OCI-LY7 (cell line): ENCODE data around the gene ABCA4. TPM values are rescaled to one million over a fixed set of nuclear protein-coding genes. Genes with fewer than 3 reads are reported as not detected.

ENCODE experiments used
- BruUV-seq: library from RNA; stranded (reverse); fragments of 400-500 nt; replicated peaks from 2 replicates; lab custom pipeline; 2021; lab: Mats Ljungman, UMichigan
- CTCF ChIA-PET: fragments of 300-600 bp; sonication (Branson Sonifier 250); formaldehyde crosslinking; loops from one replicate; lab custom pipeline; 2022; ENCODE audit warnings: antibody characterized with exemption; ENCODE audit not compliant: unreplicated experiment; lab: Charles Lee
- POLR2A ChIA-PET: fragments of 300-600 bp; sonication (Branson Sonifier 250); formaldehyde crosslinking; loops from one replicate; lab custom pipeline; 2022; ENCODE audit warnings: antibody characterized with exemption; lab: Charles Lee
- DNase-seq: peaks from one replicate; pipeline ENCODE4 v3.0.0-alpha.2; 2015; ENCODE audit warnings: low spot score
- H2AFZ ChIP-seq: fragments of 200-600 bp; sonication (generic), shearing (Covaris generic); 2 replicates; pipeline ENCODE4 v1.6.1; 2014; ENCODE audit warnings: mild to moderate bottlenecking, antibody characterized with exemption, low read length, moderate library complexity
- H3K27ac ChIP-seq: fragments of 200-600 bp; sonication (generic); 2 replicates; pipeline ENCODE4 v1.5.1; 2014; ENCODE audit warnings: mixed run types, low read depth, mild to moderate bottlenecking, moderate library complexity, low read length, inconsistent platforms; ENCODE audit not compliant: poor library complexity, severe bottlenecking
- H3K36me3 ChIP-seq: fragments of 200-600 bp; sonication (generic); 2 replicates; pipeline ENCODE4 v1.6.1; 2014; ENCODE audit warnings: mild to moderate bottlenecking, antibody characterized with exemption, low read length, moderate library complexity, mixed read lengths; ENCODE audit not compliant: insufficient read depth
- H3K4me1 ChIP-seq: fragments of 200-600 bp; sonication (generic); 2 replicates; pipeline ENCODE4 v1.5.1; 2014; ENCODE audit warnings: mild to moderate bottlenecking, low read length; ENCODE audit not compliant: insufficient read depth, poor library complexity, severe bottlenecking
- H3K4me2 ChIP-seq: fragments of 200-600 bp; sonication (generic); 2 replicates; pipeline ENCODE4 v1.6.1; 2014; ENCODE audit warnings: mild to moderate bottlenecking, low read length
- H3K4me3 ChIP-seq: fragments of 200-600 bp; sonication (generic); 2 replicates; pipeline ENCODE4 v1.5.1; 2014; ENCODE audit warnings: mild to moderate bottlenecking, low read depth, low read length; ENCODE audit not compliant: poor library complexity, severe bottlenecking
- H3K79me2 ChIP-seq: fragments of 200-600 bp; sonication (generic); 2 replicates; pipeline ENCODE4 v1.6.1; 2016; ENCODE audit warnings: low read depth, mild to moderate bottlenecking, low read length, moderate library complexity, mixed read lengths; ENCODE audit not compliant: insufficient read depth
- H3K9me2 ChIP-seq: fragments of 200-600 bp; sonication (generic); 2 replicates; pipeline ENCODE4 v1.6.1; 2016; ENCODE audit warnings: mild to moderate bottlenecking, low read length, mixed read lengths; ENCODE audit not compliant: insufficient read depth
- H3K9me3 ChIP-seq: fragments of 200-600 bp; sonication (generic); 2 replicates; pipeline ENCODE4 v1.6.1; 2014; ENCODE audit warnings: mild to moderate bottlenecking, mixed run types, low read length, mixed read lengths
- H4K20me1 ChIP-seq: fragments of 200-600 bp; sonication (generic); 2 replicates; pipeline ENCODE4 v1.6.1; 2014; ENCODE audit warnings: mild to moderate bottlenecking, antibody characterized with exemption, low read length, moderate library complexity, mixed read lengths; ENCODE audit not compliant: insufficient read depth
- CTCF ChIP-seq: fragments of 200-600 bp; sonication (generic); conservative IDR thresholded peaks from 2 replicates; pipeline ENCODE4 v1.5.1; 2014; ENCODE audit warnings: mild to moderate bottlenecking, antibody characterized with exemption, low read length, moderate library complexity, mixed read lengths
- EZH2phosphoT487 ChIP-seq: fragments of 200-600 bp; sonication (generic); IDR thresholded peaks from 2 replicates; pipeline ENCODE4 v1.6.1; 2018; ENCODE audit warnings: low read depth, borderline replicate concordance, mild to moderate bottlenecking, mixed run types, antibody characterized with exemption, low read length, moderate library complexity, mixed read lengths
- intact Hi-C: fragments of 100-400 bp; cut with micrococcal nuclease; formaldehyde crosslinking; loops from one replicate; pipeline ENCODE4 v1.10.0; 2022; ENCODE audit not compliant: unreplicated experiment
- total RNA-seq, 2 experiments: library from RNA; depleted of rRNA in 1 of 2; stranded (reverse); fragments of >200 nt in 1 of 2; shearing (Covaris generic) in 1 of 2; gene quantifications; 2 replicates each; pipeline ENCODE4 v1.2.3, GENCODE V29; 2014 to 2022

Gene ABCA4
- total RNA-seq, 2 experiments from 2014 or later, result not detected

DNA sequence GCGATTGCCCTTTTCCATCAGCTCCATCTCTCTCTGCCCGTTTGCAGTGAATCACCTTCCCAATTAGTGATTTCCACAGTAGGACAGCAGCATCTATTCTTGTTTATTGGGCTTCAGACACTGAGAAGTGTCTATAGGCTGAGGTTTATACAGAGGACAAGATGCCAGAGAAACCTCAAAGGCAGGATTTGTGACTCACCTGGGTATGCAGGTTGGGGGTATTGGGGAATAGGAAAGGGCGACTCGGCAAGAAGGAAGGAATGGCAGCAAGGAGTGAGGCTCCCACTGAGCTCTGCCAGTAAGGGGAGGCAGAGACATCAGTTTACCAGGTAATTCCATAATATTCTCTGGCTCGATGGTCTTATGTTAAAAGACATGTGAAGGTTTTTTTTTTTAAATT is 25.3 kb upstream of the ABCA4 start:
- H3K79me2 ChIP-seq, result no peaks in the 10 kb centered on the region
- TF ChIP-seq CTCF (no peak), EZH2phosphoT487 (no peak)
- DNase-seq, result no peak
- no peaks in the 10 kb centered on the region for H3K36me3 ChIP-seq
- no peak overlapping the region for H2AFZ ChIP-seq
- no peaks in the 10 kb centered on the region for H3K9me3 ChIP-seq
- POLR2A ChIA-PET, result no interaction called here
- CTCF ChIA-PET, result no interaction called here
- intact Hi-C loops, result no loop called here
- no peak overlapping the region for H3K4me3 ChIP-seq
- no peaks in the 10 kb centered on the region for H3K9me2 ChIP-seq
- H3K27ac ChIP-seq, result no peak overlapping the region
- no peaks in the 10 kb centered on the region for H4K20me1 ChIP-seq
- no peaks in the 10 kb centered on the region for H3K4me1 ChIP-seq
- no peak overlapping the region for H3K4me2 ChIP-seq
- BruUV-seq, result no TSS peak

GRCh38 chr1:94144836-94145235 is 23.9 kb upstream of the ABCA4 start:
- no peak overlapping the region for H3K4me2 ChIP-seq
- BruUV-seq, result no TSS peak
- no peaks in the 10 kb centered on the region for H3K36me3 ChIP-seq
- H2AFZ ChIP-seq, result no peak overlapping the region
- H3K27ac ChIP-seq, result no peak overlapping the region
- no peaks in the 10 kb centered on the region for H3K79me2 ChIP-seq
- ChIA-PET CTCF (no interaction called here), POLR2A (no interaction called here)
- no peak overlapping the region for H3K4me3 ChIP-seq
- H3K9me2 ChIP-seq, result no peaks in the 10 kb centered on the region
- H3K4me1 ChIP-seq, result no peaks in the 10 kb centered on the region
- intact Hi-C loops, result no loop called here
- no peaks in the 10 kb centered on the region for H3K9me3 ChIP-seq
- DNase-seq, result no peak
- TF ChIP-seq CTCF (no peak), EZH2phosphoT487 (no peak)
- H4K20me1 ChIP-seq, result no peaks in the 10 kb centered on the region

DNA sequence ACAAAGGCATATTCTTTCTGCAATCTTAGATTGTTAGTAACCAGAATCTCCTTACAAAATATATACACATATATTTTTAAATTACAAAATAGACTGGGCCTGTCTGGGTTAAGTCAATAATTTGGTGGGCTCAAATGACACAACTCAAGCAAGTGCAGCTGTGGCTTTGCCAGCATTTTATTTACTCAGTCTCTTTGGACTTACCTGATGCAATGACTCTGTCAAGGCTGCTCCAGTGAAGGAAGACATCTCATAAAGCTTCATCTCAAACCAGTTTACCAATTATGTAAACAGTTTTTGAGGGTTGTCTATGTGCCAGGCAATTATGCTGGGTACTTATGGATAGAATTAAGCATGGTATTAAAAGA is 22.8 kb upstream of the ABCA4 start:
- BruUV-seq, result no TSS peak
- Histone ChIP-seq H3K4me1 (no peaks in the 10 kb centered on the region), H3K4me2 (no peak overlapping the region), H3K9me3 (no peaks in the 10 kb centered on the region), H3K4me3 (no peak overlapping the region), H3K27ac (no peak overlapping the region), H3K9me2 (no peaks in the 10 kb centered on the region), H4K20me1 (no peaks in the 10 kb centered on the region), H2AFZ (no peak overlapping the region), H3K36me3 (no peaks in the 10 kb centered on the region), H3K79me2 (no peaks in the 10 kb centered on the region)
- intact Hi-C loops, result no loop called here
- DNase-seq, result no peak
- CTCF ChIA-PET, result no interaction called here
- POLR2A ChIA-PET, result interaction anchor here (0.6 kb wide), 1 partner anchor 671 kb away, joined by 7 read pairs; no protein-coding TSS in a partner anchor
- TF ChIP-seq CTCF, result no peak
- no peak for TF ChIP-seq EZH2phosphoT487
